ENCODE data around the gene SRGN. TPM values are rescaled to one million over a fixed set of nuclear protein-coding genes. Genes with fewer than 3 reads are reported as not detected.

The SRGN gene
- total and polyA plus RNA-seq, 2 of the 13 experiments (the other 11 are each of a cell fraction or from before 2014, with no cell fraction given): 0.09 TPM; not detected in 1

GRCh38 chr10:69071610-69072009 is 16.3 kb upstream of the SRGN start (continued):
- TF ChIP-seq, protein P1, sequence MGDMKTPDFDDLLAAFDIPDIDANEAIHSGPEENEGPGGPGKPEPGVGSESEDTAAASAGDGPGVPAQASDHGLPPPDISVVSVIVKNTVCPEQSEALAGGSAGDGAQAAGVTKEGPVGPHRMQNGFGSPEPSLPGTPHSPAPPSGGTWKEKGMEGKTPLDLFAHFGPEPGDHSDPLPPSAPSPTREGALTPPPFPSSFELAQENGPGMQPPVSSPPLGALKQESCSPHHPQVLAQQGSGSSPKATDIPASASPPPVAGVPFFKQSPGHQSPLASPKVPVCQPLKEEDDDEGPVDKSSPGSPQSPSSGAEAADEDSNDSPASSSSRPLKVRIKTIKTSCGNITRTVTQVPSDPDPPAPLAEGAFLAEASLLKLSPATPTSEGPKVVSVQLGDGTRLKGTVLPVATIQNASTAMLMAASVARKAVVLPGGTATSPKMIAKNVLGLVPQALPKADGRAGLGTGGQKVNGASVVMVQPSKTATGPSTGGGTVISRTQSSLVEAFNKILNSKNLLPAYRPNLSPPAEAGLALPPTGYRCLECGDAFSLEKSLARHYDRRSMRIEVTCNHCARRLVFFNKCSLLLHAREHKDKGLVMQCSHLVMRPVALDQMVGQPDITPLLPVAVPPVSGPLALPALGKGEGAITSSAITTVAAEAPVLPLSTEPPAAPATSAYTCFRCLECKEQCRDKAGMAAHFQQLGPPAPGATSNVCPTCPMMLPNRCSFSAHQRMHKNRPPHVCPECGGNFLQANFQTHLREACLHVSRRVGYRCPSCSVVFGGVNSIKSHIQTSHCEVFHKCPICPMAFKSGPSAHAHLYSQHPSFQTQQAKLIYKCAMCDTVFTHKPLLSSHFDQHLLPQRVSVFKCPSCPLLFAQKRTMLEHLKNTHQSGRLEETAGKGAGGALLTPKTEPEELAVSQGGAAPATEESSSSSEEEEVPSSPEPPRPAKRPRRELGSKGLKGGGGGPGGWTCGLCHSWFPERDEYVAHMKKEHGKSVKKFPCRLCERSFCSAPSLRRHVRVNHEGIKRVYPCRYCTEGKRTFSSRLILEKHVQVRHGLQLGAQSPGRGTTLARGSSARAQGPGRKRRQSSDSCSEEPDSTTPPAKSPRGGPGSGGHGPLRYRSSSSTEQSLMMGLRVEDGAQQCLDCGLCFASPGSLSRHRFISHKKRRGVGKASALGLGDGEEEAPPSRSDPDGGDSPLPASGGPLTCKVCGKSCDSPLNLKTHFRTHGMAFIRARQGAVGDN (CRISPR knock-in tag; IDR thresholded peaks at IDR 0.05): no peak
- no peak for TF ChIP-seq IRF2 (CRISPR knock-in tag; IDR thresholded peaks at IDR 0.05)
- no peak for TF ChIP-seq JARID2 (CRISPR knock-in tag; IDR thresholded peaks at IDR 0.05; ENCODE audit: insufficient replicate concordance)
- TF ChIP-seq TERF1 (CRISPR knock-in tag; IDR thresholded peaks at IDR 0.05): no peak

DNA sequence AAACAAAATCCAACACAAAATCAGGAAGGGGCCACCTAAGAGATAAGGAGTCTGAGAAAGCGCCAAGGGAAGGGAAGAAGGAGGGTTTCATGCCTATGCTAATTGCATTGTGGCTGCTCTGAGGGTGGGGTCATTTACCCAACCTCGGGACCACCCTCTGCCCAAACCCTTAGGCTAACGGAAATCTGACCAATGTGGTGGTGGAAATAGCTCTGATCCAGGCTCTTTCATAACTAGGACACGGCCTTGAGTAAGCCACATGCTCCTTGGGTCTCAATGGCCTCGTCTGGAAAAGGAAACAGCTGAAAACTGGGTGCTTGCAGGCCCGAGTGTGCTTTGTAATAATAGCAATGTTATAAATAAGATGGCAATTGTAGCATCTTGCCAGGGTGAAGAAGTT is 14.9 kb upstream of the SRGN start:
- ATAC-seq (no peak), FAIRE-seq (no peak), DNase-seq (ENCODE audit: low spot score) (no peak)
- no peaks in the 10 kb centered on the region for H4K20me1 ChIP-seq (ENCODE audit: insufficient read depth, low read length)
- no peaks in the 10 kb centered on the region for H3K36me3 ChIP-seq (replicated peaks in 1 of 2; ENCODE audit: control insufficient read depth in 1 of 2, insufficient read depth in 2 of 2, low read length in 2 of 2)
- no peak overlapping the region for H3K4me2 ChIP-seq (ENCODE audit: low read depth, low read length)
- H3K27ac ChIP-seq (ENCODE audit: extremely low read length, insufficient read depth, low read length): no peak overlapping the region
- H3K4me1 ChIP-seq (ENCODE audit: insufficient read depth, low read length): peaks cover 29% of the 10 kb centered on the region
- H3K9ac ChIP-seq (ENCODE audit: insufficient read depth, low read depth, low read length): no peak overlapping the region
- no TSS peak for BruUV-seq (replicated peaks)
- WGBS (ENCODE audit: low lambda C conversion rate): 33% methylated on average over 6 of the region's 6 CpGs
- H3K4me3 ChIP-seq (replicated peaks in 1 of 3; ENCODE audit: insufficient read depth in 1 of 3, low read depth in 2 of 3, low read length in 3 of 3): no peak overlapping the region
- TF ChIP-seq SIN3B (IDR thresholded peaks at IDR 0.05; ENCODE audit: low read length) (no peak), KLF15 (CRISPR knock-in tag; IDR thresholded peaks at IDR 0.05; ENCODE audit: borderline replicate concordance) (no peak), MAF1 (CRISPR knock-in tag; IDR thresholded peaks at IDR 0.05; ENCODE audit: borderline replicate concordance) (no peak)
- POLR2A ChIA-PET: no interaction called here
- no peaks in the 10 kb centered on the region for H3K79me2 ChIP-seq (ENCODE audit: insufficient read depth, low read length)
- intact Hi-C loops (cut with micrococcal nuclease; ENCODE audit: unreplicated experiment) (no loop called here), in situ Hi-C loops (cut with HindIII; ENCODE audit: extremely low pct_ligation_motif_present, low pct_unique_long_range_greater_than_20kb) (no loop called here)
- CTCF ChIA-PET (ENCODE audit: low intra/inter-chr PET ratio, low total read pairs): no interaction called here
- H3K9me3 ChIP-seq (ENCODE audit: low read length): no peaks in the 10 kb centered on the region
- peaks cover 2 to 10% of the 10 kb centered on the region in 2 experiments; a peak in 1 of 5 replicates for H3K27me3 ChIP-seq (ENCODE audit: control insufficient read depth in 1 of 2, insufficient read depth in 2 of 2, low read length in 2 of 2)
- H2AFZ ChIP-seq (ENCODE audit: low read length): no peak overlapping the region
